AG09319 (cell line): ENCODE measurements around the gene CNNM3.

Source experiments
- DNase-seq: peaks from one replicate; pipeline ENCODE4 v3.0.0-alpha.2; 2010; ENCODE audit warnings: low read depth; ENCODE audit errors: extremely low read depth
- CTCF ChIP-seq: IDR thresholded peaks from 2 replicates; pipeline ENCODE4 v1.5.1; 2011; ENCODE audit warnings: low read depth, mild to moderate bottlenecking, inconsistent platforms, low read length, moderate library complexity

The CNNM3 gene

GRCh38 chr2:96844405-96844808, 28.3 kb downstream of the CNNM3 start:
- TF ChIP-seq CTCF: no peak
- DNase-seq: no peak

GRCh38 chr2:96846825-96847224, 30.8 kb downstream of the CNNM3 start:
- no peak for TF ChIP-seq CTCF
- DNase-seq: no peak

GRCh38 chr2:96847586-96847985, 31.5 kb downstream of the CNNM3 start:
- TF ChIP-seq CTCF: no peak
- no peak for DNase-seq

- TF ChIP-seq CTCF: no peak
- DNase-seq: no peak
Observed at GRCh38 chr2:96848264-96848663, 32.2 kb downstream of the CNNM3 start.

GRCh38 chr2:96852667-96853066, 36.6 kb downstream of the CNNM3 start:
- no peak for DNase-seq
- TF ChIP-seq CTCF: no peak

GRCh38 chr2:96853321-96853720, 37.3 kb downstream of the CNNM3 start:
- DNase-seq: no peak
- no peak for TF ChIP-seq CTCF

GRCh38 chr2:96856776-96857666, 41.0 kb downstream of the CNNM3 start:
- TF ChIP-seq CTCF: no peak
- no peak for DNase-seq
